Chondrocyte (in vitro differentiated cells): ENCODE data around the gene ATXN7. TPM values are rescaled to one million over a fixed set of nuclear protein-coding genes. Genes with fewer than 3 reads are reported as not detected.

Experiments
- DNase-seq: peaks from one replicate; pipeline ENCODE4 v3.0.0; 2021; ENCODE audit warnings: mixed read lengths, low spot score
- H3K27ac Mint-ChIP-seq: one replicate; pipeline ENCODE4 v1.8.0; 2021; ENCODE audit warnings: mild to moderate bottlenecking, moderate library complexity, mixed read lengths; ENCODE audit not compliant: unreplicated experiment
- H3K27me3 Mint-ChIP-seq: 2 replicates; pipeline ENCODE4 v1.8.0; 2021; ENCODE audit warnings: low read depth, mixed read lengths
- H3K36me3 Mint-ChIP-seq: 2 replicates; pipeline ENCODE4 v1.8.0; 2021; ENCODE audit warnings: low read depth, mixed read lengths
- H3K4me1 Mint-ChIP-seq: 2 replicates; pipeline ENCODE4 v1.8.0; 2021; ENCODE audit warnings: low read depth, mild to moderate bottlenecking, mixed read lengths
- H3K4me3 Mint-ChIP-seq: one replicate; pipeline ENCODE4 v1.8.0; 2021; ENCODE audit warnings: mild to moderate bottlenecking, moderate library complexity, mixed read lengths; ENCODE audit not compliant: unreplicated experiment
- H3K9me3 Mint-ChIP-seq: 2 replicates; pipeline ENCODE4 v1.8.0; 2021; ENCODE audit warnings: low read depth, mixed read lengths
- total RNA-seq: library from RNA; stranded (reverse); gene quantifications from 3 replicates; pipeline ENCODE4 v1.2.1, GENCODE V29; 2021
- TF ChIP-seq, protein P1 (sequence below): fragments of 200-600 bp; sonication (generic); IDR thresholded peaks from 2 replicates; pipeline ENCODE4 v1.5.0; 2021; ENCODE audit warnings: antibody characterized with exemption, mild to moderate bottlenecking, moderate library complexity

The ATXN7 gene
- total RNA-seq, 1 donor from 2014 or later: 19.1 TPM

DNA sequence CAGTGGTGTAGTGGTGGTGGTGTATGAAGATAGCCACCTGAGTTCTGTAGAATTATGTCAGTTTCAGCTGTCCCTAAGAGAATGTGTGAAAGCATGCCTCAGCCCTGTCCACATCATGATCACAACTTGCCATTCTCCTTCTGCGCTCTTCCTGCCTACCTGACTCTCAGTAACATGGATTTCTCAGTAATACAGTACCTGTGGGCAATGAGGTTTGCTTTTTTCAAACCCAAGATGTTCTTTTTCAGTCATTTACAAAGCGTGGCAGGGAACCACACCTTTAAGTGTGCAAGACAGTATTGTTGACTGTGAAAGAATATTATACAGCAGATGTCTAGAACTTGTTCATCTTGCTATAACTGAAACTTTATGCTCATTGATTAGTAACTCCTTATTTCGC is 120.7 kb downstream of the ATXN7 start:
- Mint-ChIP-seq H3K4me3 (no peak overlapping the region), H3K9me3 (no peaks in the 10 kb centered on the region), H3K36me3 (peaks cover 29% of the 10 kb centered on the region), H3K4me1 (peaks cover 6% of the 10 kb centered on the region), H3K27me3 (no peaks in the 10 kb centered on the region), H3K27ac (no peak overlapping the region)
- no peak for DNase-seq
- TF ChIP-seq, protein P1, sequence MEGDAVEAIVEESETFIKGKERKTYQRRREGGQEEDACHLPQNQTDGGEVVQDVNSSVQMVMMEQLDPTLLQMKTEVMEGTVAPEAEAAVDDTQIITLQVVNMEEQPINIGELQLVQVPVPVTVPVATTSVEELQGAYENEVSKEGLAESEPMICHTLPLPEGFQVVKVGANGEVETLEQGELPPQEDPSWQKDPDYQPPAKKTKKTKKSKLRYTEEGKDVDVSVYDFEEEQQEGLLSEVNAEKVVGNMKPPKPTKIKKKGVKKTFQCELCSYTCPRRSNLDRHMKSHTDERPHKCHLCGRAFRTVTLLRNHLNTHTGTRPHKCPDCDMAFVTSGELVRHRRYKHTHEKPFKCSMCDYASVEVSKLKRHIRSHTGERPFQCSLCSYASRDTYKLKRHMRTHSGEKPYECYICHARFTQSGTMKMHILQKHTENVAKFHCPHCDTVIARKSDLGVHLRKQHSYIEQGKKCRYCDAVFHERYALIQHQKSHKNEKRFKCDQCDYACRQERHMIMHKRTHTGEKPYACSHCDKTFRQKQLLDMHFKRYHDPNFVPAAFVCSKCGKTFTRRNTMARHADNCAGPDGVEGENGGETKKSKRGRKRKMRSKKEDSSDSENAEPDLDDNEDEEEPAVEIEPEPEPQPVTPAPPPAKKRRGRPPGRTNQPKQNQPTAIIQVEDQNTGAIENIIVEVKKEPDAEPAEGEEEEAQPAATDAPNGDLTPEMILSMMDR: no peak

DNA sequence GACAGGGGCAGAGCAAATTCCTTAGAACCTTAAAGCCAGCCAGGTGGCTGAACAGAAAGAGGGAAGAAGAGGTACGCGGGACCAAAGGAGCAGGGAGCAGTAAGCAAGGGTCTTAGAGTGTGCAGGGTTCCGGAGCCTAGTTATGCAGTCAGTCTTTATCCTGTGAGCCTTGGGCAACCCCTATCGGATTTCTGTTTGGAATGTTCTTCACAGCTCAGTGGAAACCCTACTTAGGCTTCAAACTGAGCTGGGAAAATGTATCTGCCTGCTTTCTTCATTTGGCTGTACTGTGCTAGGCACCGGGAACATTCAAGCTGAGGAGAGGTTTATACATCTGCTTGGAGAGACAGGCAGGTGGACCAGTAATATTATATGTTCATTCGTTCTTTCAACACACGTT is 122.5 kb downstream of the ATXN7 start:
- Mint-ChIP-seq H3K4me1 (peaks cover 5% of the 10 kb centered on the region), H3K9me3 (no peaks in the 10 kb centered on the region), H3K4me3 (no peak overlapping the region), H3K27me3 (no peaks in the 10 kb centered on the region), H3K36me3 (peaks cover 33% of the 10 kb centered on the region), H3K27ac (no peak overlapping the region)
- DNase-seq: no peak
- TF ChIP-seq, protein P1: peak; percentile 13

DNA sequence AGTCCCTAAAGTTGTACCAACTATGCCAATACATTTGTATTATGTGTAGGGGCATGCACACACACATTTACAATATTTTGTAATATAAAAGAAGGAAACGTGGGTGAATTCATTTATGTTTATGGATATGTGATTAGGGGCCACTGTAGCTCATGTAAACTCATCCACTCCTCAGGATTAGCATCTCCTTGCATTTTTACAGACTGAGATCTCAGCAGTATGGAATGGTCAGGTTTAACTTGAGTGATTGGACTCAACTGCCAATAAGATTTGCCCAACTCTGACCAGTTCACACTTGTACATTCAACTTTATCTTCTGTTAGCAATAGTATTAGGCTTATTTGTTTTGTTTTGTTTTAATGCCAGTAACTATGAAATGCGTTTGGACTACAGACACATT is 123.2 kb downstream of the ATXN7 start:
- TF ChIP-seq, protein P1: no peak
- Mint-ChIP-seq H3K27ac (no peak overlapping the region), H3K9me3 (no peaks in the 10 kb centered on the region), H3K27me3 (no peaks in the 10 kb centered on the region), H3K4me1 (peaks cover 5% of the 10 kb centered on the region), H3K36me3 (peaks cover 36% of the 10 kb centered on the region), H3K4me3 (no peak overlapping the region)
- no peak for DNase-seq

DNA sequence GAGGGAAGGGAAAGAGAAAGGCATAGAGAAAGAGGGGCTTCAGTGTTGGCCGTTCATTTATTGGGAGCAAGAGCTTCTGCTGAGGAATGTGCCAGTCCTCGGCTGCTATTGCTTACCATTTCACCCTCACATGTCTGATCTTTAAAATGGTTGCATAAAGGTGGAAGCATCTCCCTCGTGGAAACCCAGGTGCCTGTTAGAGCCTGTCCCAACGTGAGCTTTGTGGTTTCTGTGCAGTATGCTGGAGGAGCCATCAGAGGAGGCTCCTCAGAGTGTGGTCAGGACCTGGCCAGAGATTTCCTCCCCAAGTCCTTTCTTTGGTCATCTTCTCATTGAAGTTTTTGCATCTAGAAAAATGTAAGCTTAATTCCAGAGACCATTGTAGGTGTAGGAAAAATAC is 125.3 kb downstream of the ATXN7 start:
- TF ChIP-seq, protein P1: no peak
- no peak for DNase-seq
- no peak overlapping the region for H3K4me3 Mint-ChIP-seq
- H3K27me3 Mint-ChIP-seq: no peaks in the 10 kb centered on the region
- peaks cover 29% of the 10 kb centered on the region for H3K36me3 Mint-ChIP-seq
- no peak overlapping the region for H3K27ac Mint-ChIP-seq
- H3K4me1 Mint-ChIP-seq: peaks cover 8% of the 10 kb centered on the region
- no peaks in the 10 kb centered on the region for H3K9me3 Mint-ChIP-seq

DNA sequence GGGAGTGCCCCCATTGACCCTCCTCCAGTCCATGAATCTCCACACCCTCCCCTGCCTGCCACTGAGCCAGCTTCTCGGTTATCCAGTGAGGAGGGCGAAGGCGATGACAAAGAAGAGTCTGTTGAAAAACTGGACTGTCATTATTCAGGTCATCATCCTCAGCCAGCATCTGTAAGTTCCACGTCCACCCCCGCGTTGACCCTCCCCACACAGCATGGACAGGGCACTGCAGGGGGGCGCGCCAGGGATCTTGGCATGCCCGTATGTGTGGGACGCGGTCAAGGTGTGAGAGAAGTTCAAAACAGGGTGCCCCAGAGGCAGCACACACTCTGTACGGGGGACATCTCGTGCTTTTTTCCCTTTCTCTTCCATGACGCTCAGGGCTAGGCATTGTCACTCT is 126.5 kb downstream of the ATXN7 start:
- Mint-ChIP-seq H3K4me1 (peaks cover 8% of the 10 kb centered on the region), H3K27me3 (no peaks in the 10 kb centered on the region), H3K9me3 (no peaks in the 10 kb centered on the region), H3K27ac (no peak overlapping the region), H3K36me3 (peaks cover 26% of the 10 kb centered on the region), H3K4me3 (no peak overlapping the region)
- no peak for DNase-seq
- TF ChIP-seq, protein P1: no peak
